Right renal cortex interstitium (tissue), 3 donors: ENCODE data around the gene MSH3. TPM values are rescaled to one million over a fixed set of nuclear protein-coding genes. Genes with fewer than 3 reads are reported as not detected.
"Not testable (repeated sequence)": the region's sequence is repeated elsewhere in the genome, so short reads cannot be mapped to it uniquely, and the experiment has no call there.

Experiments used
- DNase-seq, 3 donors: peaks; one replicate each; pipeline ENCODE4 v3.0.0-alpha.2; 2013; ENCODE audit warnings: low read depth in 3 of 3, low spot score in 2 of 3
- polyA plus RNA-seq, 3 donors: library from polyadenylated mRNA; unstranded; fragments of 120-200 nt; gene quantifications; one replicate each; pipeline ENCODE4 v1.2.1, GENCODE V29; 2013; ENCODE audit not compliant: insufficient read length in 3 of 3

Gene MSH3
- polyA plus RNA-seq, 3 donors: 20.6 to 26.3 (median 21.4) TPM

DNA sequence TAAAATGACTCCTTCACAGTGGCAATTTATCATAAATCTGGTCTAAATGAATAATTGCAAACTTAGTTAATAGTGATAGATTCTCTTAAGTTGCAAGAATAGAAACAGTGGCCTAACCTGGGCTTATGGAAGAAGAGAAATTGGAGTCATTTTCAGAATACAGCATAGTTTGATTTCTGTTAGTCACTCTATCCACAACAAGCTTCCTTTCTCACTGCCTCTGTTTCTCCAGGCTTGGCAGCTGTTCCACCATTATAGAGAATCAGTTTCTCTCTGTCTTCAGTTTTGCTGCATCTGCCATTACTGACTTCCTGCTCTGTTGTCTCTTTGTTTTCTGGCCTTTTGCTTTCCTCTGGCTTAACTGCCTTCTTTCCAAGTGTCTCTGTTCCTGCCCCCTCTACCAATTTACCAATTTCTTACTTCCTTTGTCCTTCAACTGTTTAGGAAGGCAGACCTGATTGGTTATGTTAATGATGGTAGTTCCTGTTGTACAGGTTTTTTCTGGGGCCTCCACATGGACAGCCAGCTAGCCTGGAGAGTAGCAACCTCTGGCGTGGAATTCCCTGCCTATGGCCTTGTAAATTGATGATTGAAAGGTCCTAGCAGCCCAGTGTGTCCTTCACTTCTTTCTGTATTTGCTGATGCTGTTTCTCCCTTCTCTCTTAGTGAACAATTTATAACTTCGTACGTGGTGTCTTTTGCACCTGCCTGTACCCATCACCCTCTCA lies 229.8 kb downstream of the MSH3 start:
- no peak for DNase-seq

DNA sequence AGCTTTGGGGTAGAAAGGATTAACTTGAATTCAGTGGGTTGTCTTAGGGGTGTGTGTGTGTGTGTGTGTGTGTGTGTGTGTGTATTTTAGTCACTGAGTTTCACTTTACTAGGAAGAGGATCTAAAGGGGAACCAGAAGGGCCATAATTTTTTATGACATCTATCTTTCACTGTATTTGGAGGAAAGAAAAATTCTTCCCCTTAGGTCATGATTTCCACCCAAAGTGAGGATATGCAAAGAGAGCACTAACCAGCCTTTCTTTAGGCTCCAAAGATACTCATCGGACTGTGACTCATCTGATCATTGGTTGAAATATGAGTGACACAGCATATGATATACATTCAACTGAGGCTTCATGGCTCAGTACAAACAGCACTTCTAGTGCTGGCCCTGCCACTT lies 230.5 kb downstream of the MSH3 start:
- no peak for DNase-seq

DNA sequence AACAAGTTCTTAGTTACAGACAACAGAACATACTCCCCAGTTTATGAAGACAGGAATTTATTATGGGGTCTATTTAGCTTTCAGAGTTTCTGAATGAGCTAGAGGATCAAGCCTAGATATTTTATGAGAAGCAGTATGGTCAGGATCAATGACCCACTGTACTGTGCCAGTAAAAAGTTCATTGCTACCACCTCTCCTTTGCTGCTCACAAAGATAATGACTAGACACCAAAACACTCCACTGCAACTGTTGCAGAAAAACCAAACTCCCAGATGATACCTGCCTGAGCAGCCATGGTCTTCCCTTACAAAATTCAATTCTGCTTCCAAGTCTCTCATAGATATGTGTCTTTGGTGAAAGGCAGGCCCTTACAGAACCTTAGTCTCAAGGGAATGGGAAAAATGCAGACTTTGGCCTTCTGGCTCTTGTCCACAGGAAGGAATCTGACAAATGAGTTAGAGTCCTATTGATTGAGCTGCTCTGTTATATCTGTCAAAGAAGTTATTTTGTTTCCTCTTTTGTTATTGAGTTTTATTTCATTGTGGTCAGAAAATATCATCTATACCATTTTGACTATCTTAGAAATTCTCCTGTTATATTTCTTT lies 231.0 kb downstream of the MSH3 start:
- DNase-seq: no peak

DNA sequence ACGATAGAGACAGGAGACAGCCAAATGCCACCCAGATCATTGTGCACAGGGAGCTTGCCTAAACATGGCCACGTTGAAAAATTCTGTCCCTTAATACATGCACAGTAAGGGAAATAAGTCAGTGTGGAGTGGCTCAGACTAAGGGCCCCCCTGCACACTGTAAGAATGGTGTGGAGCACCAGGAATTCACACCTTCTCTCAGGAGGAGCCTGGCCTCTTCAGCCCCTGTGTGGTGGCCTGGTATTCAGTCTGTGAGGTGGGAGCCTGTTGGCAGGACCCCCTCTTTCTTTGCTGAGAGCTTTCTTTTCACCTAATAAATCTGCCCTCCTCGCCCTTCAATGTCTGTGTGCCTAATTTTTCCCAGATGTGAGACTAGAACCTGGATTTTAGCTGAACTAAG lies 239.6 kb downstream of the MSH3 start:
- DNase-seq: no peak

DNA sequence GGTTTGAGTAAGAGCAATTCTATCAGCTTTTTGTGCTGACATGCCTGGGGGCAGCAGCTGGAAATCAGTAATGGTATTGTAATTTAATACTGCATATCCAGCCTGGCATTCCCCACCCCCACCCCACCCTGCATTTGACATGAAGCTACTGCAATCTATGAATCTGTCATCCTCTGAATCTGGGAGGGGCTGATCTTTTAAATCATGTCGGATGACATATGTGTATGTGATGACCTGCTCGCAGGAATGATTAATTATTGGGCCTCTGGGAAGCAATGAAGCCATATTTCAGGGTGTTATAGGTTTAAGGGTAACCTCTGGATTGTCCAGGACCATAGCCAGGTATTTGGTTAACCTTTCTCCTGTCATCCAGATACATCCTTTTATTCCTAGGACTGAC lies 241.1 kb downstream of the MSH3 start:
- DNase-seq: no peak

DNA sequence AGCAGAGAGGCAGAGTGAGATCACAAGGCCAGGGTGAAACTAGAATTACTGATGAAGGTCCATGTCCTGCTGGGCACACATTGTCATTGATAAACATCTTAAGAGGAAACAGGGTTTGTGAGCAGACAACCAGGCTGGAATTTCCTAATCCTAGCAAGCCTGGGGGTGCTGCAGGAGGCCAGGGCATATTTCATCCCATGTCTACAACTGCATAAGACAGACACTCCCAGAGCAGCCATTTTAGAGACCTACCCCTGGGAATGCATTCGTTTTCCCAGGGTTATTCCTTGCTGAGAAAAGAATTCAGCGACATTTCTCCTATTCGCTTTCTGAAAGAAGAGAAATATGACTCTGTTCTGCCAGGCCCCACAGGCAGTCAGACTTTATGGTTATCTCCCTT lies 248.2 kb downstream of the MSH3 start:
- not testable (repeated sequence) for DNase-seq

DNA sequence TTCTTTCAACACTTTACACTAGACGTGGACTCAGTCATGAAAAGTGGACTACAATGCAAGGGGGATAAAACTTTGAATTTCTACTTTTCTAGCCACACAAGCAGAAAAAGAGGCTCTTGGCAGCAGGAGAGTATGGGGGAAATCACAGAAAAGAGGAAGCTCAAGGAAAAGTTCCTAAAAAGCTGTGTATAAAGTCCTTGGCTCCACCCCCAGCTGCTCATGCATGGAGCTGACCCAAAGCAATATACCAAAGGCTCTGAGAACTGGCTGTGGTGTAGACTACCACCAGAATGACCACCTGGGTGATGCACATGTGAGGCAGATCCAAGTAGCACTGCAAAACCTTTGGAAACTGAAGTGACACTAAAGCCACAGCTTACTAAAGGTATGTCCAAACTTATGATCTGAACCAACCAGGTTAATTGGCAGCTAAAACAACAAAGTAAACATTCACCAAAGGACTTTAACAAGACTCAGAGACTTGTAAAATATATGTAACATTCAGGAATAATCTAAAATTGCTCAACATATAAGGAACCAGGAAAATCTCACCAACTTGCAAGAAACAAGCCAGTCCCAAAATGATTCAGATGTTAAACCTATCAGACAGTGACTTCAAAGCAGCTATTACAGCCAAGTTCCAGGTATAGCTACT lies 250.2 kb downstream of the MSH3 start:
- no peak for DNase-seq

DNA sequence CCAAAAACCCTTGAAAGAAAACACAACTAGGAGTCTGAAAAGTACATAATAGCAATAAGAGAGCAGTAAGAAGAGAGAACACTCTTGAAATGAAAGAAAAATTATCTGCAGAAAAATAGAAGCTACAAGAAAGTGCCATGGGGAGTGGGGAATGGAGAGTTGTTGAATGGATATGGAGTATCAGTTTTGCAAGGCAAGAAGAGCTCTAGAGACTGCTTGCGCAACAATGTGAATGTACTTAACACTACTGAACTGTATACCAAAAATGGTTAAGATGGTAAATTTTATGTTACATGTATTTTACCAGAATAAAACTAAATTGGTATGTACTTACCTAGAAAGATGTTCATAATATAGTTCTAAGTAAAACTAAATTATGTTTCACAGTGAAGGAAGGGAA lies 251.0 kb downstream of the MSH3 start:
- no peak for DNase-seq

DNA sequence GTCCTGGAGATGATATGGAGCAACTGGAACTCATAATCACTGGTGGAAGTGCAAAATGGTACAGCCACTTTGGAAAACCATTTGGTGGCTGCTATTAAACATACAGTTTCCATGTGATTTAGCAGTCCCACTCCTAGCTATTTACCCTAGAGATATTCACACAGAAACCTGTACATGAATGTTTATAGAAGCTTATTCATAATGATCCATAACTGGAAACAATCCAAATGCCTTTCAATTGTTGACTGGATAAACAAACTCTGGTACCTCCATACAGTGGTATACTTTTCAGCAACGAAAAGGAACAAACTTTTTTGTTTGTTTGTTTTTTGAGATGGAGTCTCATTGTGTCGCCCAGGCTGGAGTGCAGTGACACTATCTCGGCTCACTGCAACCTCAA lies 258.0 kb downstream of the MSH3 start:
- DNase-seq: no peak

DNA sequence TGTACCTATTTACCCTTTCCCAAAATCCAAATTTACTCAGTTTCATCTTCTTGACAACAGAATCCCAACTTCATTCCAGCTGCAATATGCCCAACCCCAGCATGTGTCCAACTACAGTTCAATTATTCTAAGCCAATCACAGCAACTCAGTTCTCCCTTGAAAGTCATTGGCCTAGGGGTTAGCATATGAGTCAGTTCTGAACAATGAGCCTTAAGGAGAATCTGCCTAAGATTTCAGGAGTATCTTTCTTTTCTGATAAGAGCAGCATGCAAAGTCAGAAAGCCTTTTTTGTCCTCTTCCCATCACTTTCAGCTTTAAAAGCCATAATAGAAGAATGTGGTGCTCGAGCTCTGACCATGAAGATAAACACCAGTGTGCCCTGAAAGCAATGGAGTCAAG lies 261.3 kb downstream of the MSH3 start:
- no peak for DNase-seq

DNA sequence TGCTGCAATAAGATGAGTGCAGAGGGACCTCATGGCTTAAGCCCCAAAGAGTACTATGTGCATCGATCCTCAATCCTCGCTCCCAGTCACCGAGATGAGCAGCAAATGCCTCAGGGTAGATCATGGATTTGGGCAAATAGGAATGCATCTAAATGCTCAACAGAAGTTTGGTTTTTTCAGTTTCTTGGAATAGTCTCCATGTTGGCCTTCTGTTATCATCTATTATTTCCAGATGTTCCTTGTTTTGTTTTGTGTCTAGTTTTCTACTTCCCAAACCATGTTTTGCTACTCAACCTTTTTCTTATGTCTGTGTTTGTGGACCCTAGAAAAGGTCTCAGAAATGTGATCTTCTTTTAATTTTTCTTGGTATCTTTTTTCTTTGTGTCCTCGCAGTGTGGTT lies 262.2 kb downstream of the MSH3 start:
- DNase-seq: no peak

DNA sequence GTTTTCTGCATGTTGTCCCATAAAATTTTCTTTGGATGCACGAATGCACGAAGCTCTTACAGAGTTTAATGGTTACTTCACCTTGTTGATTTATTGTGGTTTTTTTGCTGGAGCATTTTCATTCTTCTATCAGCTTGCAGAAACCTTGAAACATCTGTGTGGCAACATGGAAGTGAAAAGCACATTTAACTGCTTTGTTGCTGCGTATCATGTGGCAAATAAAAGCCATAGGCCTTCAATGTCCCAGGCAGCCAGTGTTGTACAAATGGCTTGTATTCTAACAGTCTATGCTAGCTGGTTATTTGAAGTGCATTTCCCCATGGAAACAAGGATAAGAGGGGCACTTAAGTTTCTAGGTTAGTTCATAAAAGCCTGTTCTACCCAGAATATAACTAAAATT lies 263.2 kb downstream of the MSH3 start:
- peak in 1 of 3 donors; percentile 16 for DNase-seq

DNA sequence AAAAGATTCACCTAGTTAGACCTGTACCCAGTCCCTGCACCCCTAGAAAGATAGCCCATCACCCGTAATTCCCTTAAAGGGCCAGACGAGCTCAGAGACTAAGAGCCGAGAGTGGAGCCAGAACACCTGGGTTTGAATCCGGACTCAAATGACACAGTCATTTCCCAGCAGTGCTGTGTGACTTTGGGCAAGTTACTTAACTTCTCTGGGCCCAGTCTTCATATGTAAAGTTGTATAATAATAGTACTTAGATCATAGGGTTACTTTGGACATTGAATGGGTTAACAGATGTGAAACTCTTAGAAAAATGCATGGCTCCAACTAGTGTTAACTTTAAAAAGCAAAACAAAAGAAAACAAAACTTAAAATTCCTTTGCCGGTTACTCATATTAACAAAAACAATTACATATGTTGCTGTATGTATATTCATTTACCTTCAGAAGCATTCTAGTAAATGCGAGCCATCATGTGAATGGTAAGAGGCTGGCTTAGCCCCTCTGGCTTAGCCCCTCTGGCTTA lies 265.3 kb downstream of the MSH3 start:
- no peak for DNase-seq

DNA sequence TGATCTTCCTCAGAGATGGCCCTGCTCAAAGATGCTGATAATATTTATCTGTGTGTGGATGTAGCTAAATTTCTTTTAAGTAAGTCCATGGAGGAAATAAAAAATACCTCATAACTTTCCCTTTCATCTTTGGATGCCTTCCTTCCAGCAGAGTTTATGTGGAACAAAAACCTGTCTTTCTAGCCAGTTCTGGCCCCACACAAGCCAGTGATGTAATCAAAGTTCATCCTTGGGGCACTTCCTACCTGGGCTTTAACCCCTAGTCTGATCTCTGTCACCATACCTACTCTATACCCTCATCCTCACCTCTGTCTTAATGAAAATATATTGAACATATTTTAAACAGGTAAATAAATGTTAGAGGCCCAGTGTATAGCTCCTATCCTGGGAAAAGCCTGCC lies 265.9 kb downstream of the MSH3 start:
- no peak for DNase-seq

DNA sequence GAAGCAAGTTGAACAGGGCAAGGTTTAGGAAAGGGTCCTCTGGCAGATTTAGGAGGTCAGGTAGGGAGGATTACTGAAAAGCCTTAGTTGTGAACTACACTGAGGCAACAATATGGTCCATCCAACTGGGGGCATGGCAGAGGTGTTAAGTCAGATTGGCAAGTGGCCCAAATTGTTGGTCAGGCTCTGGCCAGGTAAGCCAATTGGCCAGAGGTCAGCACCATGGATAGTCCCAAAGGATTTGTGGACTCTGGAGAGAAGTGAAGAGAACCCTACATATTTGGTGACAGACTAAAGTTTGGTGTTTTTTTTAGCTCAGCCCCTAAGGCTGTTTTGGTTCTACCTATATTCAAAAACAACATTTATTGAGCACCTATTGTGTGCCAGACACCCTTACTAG lies 266.6 kb downstream of the MSH3 start:
- no peak for DNase-seq

DNA sequence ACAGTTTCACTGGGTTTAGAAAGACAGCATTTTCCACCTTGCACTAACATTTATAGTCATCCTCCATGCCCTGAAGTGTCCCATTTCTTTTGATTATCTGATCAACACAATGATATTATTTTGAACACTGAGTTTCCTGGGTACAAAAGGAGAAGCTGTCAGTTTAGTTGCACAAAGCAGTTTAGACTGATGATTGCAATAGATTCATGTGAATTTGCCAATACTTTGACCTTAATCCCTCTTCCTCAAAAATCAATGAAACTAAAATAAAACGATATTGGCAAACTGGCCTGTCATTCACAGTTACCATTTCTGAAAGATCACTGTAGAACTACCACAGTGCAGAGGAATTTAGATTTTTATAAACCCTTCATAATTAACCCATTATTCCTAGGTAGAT lies 271.5 kb downstream of the MSH3 start:
- DNase-seq: no peak

Other genes starting within 250 kb of the MSH3 start
- 10 to 100 TPM; 60.6 to 73.3 (median 68.7) TPM for gene ZFYVE16, start 246.6 kb upstream of the MSH3 start, polyA plus RNA-seq
- gene FAM151B, start 166.6 kb upstream of the MSH3 start, polyA plus RNA-seq: 1 to 10 TPM; 2.3 to 2.5 (median 2.5) TPM
- gene ANKRD34B, start 84.4 kb upstream of the MSH3 start, polyA plus RNA-seq: under 1 TPM; 0.18 to 0.26 (median 0.21) TPM
- 10 to 100 TPM; 71.7 to 84.5 (median 73.6) TPM for gene DHFR, start 331 bp downstream of the MSH3 start, polyA plus RNA-seq